Measurements from ENCODE around the gene FGFR4.

The FGFR4 gene

DNA sequence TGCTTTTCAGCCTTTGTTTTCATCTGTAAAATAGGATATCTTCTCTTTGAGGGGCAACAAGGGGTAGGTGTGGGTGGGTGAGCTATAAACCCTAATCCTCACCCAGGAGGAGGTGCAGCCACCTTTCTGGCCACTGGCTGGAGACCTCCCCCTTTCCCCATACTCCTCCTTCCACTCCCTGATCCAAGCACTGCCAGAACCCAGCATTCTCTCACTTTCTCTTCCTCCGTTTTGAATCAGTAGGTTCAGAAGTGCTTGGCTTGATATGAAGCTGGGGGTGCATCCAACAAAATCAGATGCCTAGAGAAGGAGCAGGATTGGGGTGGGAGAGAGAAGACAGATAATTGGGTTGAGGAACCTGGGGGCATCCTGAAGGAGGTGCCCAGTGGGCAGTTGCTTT lies 40.1 kb downstream of the FGFR4 start:
- H3K4me2 ChIP-seq (ENCODE audit: low read length), result no peak overlapping the region
- H3K4me3 ChIP-seq (ENCODE audit: low read length), result no peak overlapping the region
- peaks cover 27% of the 10 kb centered on the region for H3F3A ChIP-seq (ENCODE audit: control insufficient read depth, insufficient read depth)
- no peaks in the 10 kb centered on the region for H3K36me3 ChIP-seq (ENCODE audit: control insufficient read depth, low read length)
- H3K9me3 ChIP-seq (ENCODE audit: control insufficient read depth, insufficient read depth, low read length), result no peaks in the 10 kb centered on the region
- TF ChIP-seq, protein P1, sequence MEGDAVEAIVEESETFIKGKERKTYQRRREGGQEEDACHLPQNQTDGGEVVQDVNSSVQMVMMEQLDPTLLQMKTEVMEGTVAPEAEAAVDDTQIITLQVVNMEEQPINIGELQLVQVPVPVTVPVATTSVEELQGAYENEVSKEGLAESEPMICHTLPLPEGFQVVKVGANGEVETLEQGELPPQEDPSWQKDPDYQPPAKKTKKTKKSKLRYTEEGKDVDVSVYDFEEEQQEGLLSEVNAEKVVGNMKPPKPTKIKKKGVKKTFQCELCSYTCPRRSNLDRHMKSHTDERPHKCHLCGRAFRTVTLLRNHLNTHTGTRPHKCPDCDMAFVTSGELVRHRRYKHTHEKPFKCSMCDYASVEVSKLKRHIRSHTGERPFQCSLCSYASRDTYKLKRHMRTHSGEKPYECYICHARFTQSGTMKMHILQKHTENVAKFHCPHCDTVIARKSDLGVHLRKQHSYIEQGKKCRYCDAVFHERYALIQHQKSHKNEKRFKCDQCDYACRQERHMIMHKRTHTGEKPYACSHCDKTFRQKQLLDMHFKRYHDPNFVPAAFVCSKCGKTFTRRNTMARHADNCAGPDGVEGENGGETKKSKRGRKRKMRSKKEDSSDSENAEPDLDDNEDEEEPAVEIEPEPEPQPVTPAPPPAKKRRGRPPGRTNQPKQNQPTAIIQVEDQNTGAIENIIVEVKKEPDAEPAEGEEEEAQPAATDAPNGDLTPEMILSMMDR (IDR thresholded peaks at IDR 0.05; ENCODE audit: low read depth, low read length, poor library complexity, severe bottlenecking), result no peak
- TF ChIP-seq EZH2phosphoT487 (IDR thresholded peaks at IDR 0.05; ENCODE audit: borderline replicate concordance, low read length), result no peak
- no peaks in the 10 kb centered on the region for H3K79me2 ChIP-seq (ENCODE audit: control insufficient read depth, low read length)
- peaks cover 57% of the 10 kb centered on the region for H3K4me1 ChIP-seq (ENCODE audit: control insufficient read depth, low read length)
- no peaks in the 10 kb centered on the region for H3K27me3 ChIP-seq (ENCODE audit: control insufficient read depth, low read length)
- no peak overlapping the region for H3K27ac ChIP-seq (ENCODE audit: low read depth, low read length)
- H4K20me1 ChIP-seq (ENCODE audit: control insufficient read depth, insufficient read depth, low read depth, low read length), result no peaks in the 10 kb centered on the region
- H3K9me2 ChIP-seq (replicated peaks; ENCODE audit: control insufficient read depth, low read length), result no peaks in the 10 kb centered on the region

DNA sequence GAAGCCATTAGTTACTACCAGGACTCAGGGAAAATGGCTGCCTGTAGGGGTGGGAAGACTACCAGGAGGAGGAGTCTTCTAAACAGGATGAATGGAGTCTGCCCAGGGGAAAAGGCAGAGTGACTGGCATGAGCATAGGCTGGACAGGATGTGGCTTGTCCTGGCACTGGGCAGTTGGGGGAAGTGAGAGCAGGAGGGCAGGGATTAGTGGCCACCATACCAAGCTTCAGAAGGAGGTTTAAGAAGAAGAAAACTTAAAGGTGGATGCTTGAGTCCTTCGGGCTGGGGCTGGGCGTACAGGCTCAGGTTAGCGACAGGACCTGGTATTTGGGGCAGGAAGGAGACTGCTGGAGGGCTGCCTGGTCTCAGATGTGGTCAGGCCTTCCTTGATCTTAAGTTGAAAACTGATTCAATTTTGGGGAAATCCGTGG lies 41.9 kb downstream of the FGFR4 start:
- Histone ChIP-seq H3K9me3 (ENCODE audit: control insufficient read depth, insufficient read depth, low read length) (no peaks in the 10 kb centered on the region), H3K27me3 (ENCODE audit: control insufficient read depth, low read length) (no peaks in the 10 kb centered on the region), H3K79me2 (ENCODE audit: control insufficient read depth, low read length) (no peaks in the 10 kb centered on the region), H3K4me1 (ENCODE audit: control insufficient read depth, low read length) (peaks cover 51% of the 10 kb centered on the region), H4K20me1 (ENCODE audit: control insufficient read depth, insufficient read depth, low read depth, low read length) (no peaks in the 10 kb centered on the region), H3K4me3 (ENCODE audit: low read length) (no peak overlapping the region), H3F3A (ENCODE audit: control insufficient read depth, insufficient read depth) (peaks cover 21% of the 10 kb centered on the region), H3K4me2 (ENCODE audit: low read length) (no peak overlapping the region), H3K27ac (ENCODE audit: low read depth, low read length) (no peak overlapping the region), H3K9me2 (replicated peaks; ENCODE audit: control insufficient read depth, low read length) (no peaks in the 10 kb centered on the region), H3K36me3 (ENCODE audit: control insufficient read depth, low read length) (no peaks in the 10 kb centered on the region)
- TF ChIP-seq EZH2phosphoT487 (IDR thresholded peaks at IDR 0.05; ENCODE audit: borderline replicate concordance, low read length), result no peak
- TF ChIP-seq, protein P1 (IDR thresholded peaks at IDR 0.05; ENCODE audit: low read depth, low read length, poor library complexity, severe bottlenecking), result no peak

DNA sequence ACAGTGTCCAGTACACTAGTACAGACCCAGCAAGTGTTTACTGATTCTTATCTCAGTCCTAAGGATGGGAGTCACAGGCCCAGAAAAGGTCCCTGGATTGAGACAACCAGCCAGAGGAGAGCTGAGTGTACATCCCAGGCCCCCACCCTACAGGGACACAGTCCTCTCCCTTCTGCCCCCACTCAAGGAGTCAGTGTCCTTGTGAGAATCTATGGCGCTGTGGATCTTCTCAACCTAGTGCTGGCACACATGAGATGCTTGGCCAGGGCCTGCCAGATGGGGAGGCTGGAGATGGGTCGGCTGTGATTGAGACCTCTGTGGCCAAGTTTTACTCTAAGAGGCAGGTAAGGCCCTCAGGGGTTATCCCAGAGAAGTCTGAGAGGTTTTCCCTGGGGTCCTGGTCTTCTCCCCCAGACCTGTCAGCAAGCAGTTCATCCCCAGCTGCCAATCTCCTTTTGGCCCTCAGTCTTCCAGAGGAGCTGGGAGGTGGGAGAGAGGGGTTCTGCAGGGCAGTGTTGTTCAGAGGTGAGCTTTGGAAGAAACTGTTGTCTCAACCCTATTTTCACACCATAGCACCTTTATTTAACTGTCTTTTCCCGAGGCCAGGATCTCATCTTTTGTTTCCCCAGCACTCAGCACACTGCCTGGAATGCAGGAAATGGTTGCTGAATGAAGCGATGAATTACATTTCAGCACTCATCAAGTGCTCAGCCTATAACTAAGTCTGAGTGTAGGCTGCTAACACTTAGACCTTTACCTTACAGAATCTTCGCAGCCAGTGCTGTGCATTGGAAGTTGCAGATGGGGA lies 43.7 kb downstream of the FGFR4 start:
- H3K9me2 ChIP-seq (replicated peaks; ENCODE audit: control insufficient read depth, low read length), result no peaks in the 10 kb centered on the region
- H3K79me2 ChIP-seq (ENCODE audit: control insufficient read depth, low read length), result peaks cover 14% of the 10 kb centered on the region
- H3K4me3 ChIP-seq (ENCODE audit: low read length), result no peak overlapping the region
- H3K27ac ChIP-seq (ENCODE audit: low read depth, low read length), result no peak overlapping the region
- no peaks in the 10 kb centered on the region for H3K9me3 ChIP-seq (ENCODE audit: control insufficient read depth, insufficient read depth, low read length)
- peaks cover 39% of the 10 kb centered on the region for H3K4me1 ChIP-seq (ENCODE audit: control insufficient read depth, low read length)
- H4K20me1 ChIP-seq (ENCODE audit: control insufficient read depth, insufficient read depth, low read depth, low read length), result no peaks in the 10 kb centered on the region
- H3K4me2 ChIP-seq (ENCODE audit: low read length), result no peak overlapping the region
- TF ChIP-seq EZH2phosphoT487 (IDR thresholded peaks at IDR 0.05; ENCODE audit: borderline replicate concordance, low read length), result no peak
- TF ChIP-seq, protein P1 (IDR thresholded peaks at IDR 0.05; ENCODE audit: low read depth, low read length, poor library complexity, severe bottlenecking), result no peak
- peaks cover 14% of the 10 kb centered on the region for H3F3A ChIP-seq (ENCODE audit: control insufficient read depth, insufficient read depth)
- peaks cover 15% of the 10 kb centered on the region for H3K36me3 ChIP-seq (ENCODE audit: control insufficient read depth, low read length)
- H3K27me3 ChIP-seq (ENCODE audit: control insufficient read depth, low read length), result no peaks in the 10 kb centered on the region

Measured in DOHH2 (cell line).